GM23338 (cell line): ENCODE data around the gene FTMT. TPM values are rescaled to one million over a fixed set of nuclear protein-coding genes. Genes with fewer than 3 reads are reported as not detected.

Experiments
- ATAC-seq: fragments of 200-7000 bp; cut with Tn5 transposase; 3 replicates; pipeline ENCODE4 v1.9.1; 2020
- DNase-seq: peaks from one replicate; pipeline ENCODE4 v3.0.0-alpha.2; 2015; ENCODE audit warnings: low spot score
- H2AFZ ChIP-seq: fragments of 200-600 bp; sonication (generic); 2 replicates; pipeline ENCODE4 v1.8.0; 2016; ENCODE audit warnings: antibody characterized with exemption, mild to moderate bottlenecking, moderate library complexity
- H3F3A ChIP-seq: fragments of 200-600 bp; sonication (generic); replicated peaks from 2 replicates; pipeline ENCODE4 v1.8.0; 2017; ENCODE audit warnings: antibody characterized with exemption, mixed run types, low read depth
- H3K27ac ChIP-seq: fragments of 200-600 bp; sonication (generic); 2 replicates; pipeline ENCODE4 v1.6.1; 2016; ENCODE audit warnings: low read depth
- H3K27me3 ChIP-seq: fragments of 200-600 bp; sonication (generic); 2 replicates; pipeline ENCODE4 v1.8.0; 2016; ENCODE audit warnings: mild to moderate bottlenecking, mixed run types, moderate library complexity; ENCODE audit not compliant: insufficient read depth
- H3K36me3 ChIP-seq: fragments of 200-600 bp; sonication (generic); 2 replicates; pipeline ENCODE4 v1.8.0; 2016; ENCODE audit warnings: mild to moderate bottlenecking; ENCODE audit not compliant: insufficient read depth
- H3K4me1 ChIP-seq: fragments of 200-600 bp; sonication (generic); 2 replicates; pipeline ENCODE4 v1.8.0; 2016; ENCODE audit warnings: mild to moderate bottlenecking, moderate library complexity; ENCODE audit not compliant: insufficient read depth
- H3K4me2 ChIP-seq: fragments of 200-600 bp; sonication (generic); 2 replicates; pipeline ENCODE4 v1.7.1; 2017; ENCODE audit warnings: mixed run types
- H3K4me3 ChIP-seq: fragments of 200-600 bp; sonication (generic); 2 replicates; pipeline ENCODE4 v1.6.1; 2016; ENCODE audit warnings: mixed run types
- H3K79me2 ChIP-seq: fragments of 200-600 bp; sonication (generic); replicated peaks from 2 replicates; pipeline ENCODE4 v1.8.0; 2017; ENCODE audit warnings: mild to moderate bottlenecking; ENCODE audit not compliant: insufficient read depth
- H3K9me2 ChIP-seq: fragments of 200-600 bp; sonication (generic); 2 replicates; pipeline ENCODE4 v1.8.0; 2017; ENCODE audit not compliant: insufficient read depth
- H4K20me1 ChIP-seq: fragments of 200-600 bp; sonication (generic); replicated peaks from 2 replicates; pipeline ENCODE4 v1.8.0; 2017; ENCODE audit warnings: mild to moderate bottlenecking; ENCODE audit not compliant: insufficient read depth
- H3K27ac Mint-ChIP-seq: 2 replicates; pipeline ENCODE4 v1.8.0; 2020; ENCODE audit warnings: inconsistent platforms, mild to moderate bottlenecking, moderate library complexity, mixed read lengths
- H3K27me3 Mint-ChIP-seq: 3 replicates; pipeline ENCODE4 v1.8.0; 2022; ENCODE audit warnings: low read depth, mild to moderate bottlenecking, moderate library complexity, mixed read lengths, inconsistent platforms; ENCODE audit not compliant: insufficient read depth, poor library complexity
- H3K36me3 Mint-ChIP-seq: 3 replicates; pipeline ENCODE4 v1.8.0; 2021; ENCODE audit warnings: low read depth, mild to moderate bottlenecking, inconsistent platforms, moderate library complexity, mixed read lengths
- H3K4me1 Mint-ChIP-seq: 3 replicates; pipeline ENCODE4 v1.8.0; 2020; ENCODE audit warnings: mild to moderate bottlenecking, inconsistent platforms, mixed read lengths
- H3K4me3 Mint-ChIP-seq: 3 replicates; pipeline ENCODE4 v1.8.0; 2021; ENCODE audit warnings: moderate library complexity, mild to moderate bottlenecking, inconsistent platforms, mixed read lengths
- H3K9me3 Mint-ChIP-seq: 3 replicates; pipeline ENCODE4 v1.8.0; 2020; ENCODE audit warnings: moderate library complexity, mild to moderate bottlenecking, inconsistent platforms, mixed read lengths
- CTCF ChIP-seq, 2 experiments: fragments of 200-600 bp in 1 of 2; sonication (generic) in 1 of 2; conservative IDR thresholded peaks; 2 replicates each; pipeline versions ENCODE4 v1.5.1 to v1.6.1; 2016 to 2017; ENCODE audit warnings: antibody characterized with exemption in 2 of 2, low read depth in 2 of 2, mild to moderate bottlenecking in 2 of 2, moderate library complexity in 1 of 2
- EZH2phosphoT487 ChIP-seq: fragments of 200-600 bp; sonication (generic); IDR thresholded peaks from one replicate; pipeline ENCODE4 v1.8.1; 2018; ENCODE audit warnings: antibody characterized with exemption; ENCODE audit not compliant: unreplicated experiment
- JUNB ChIP-seq: IDR thresholded peaks from one replicate; pipeline ENCODE4 v1.6.1; 2016; ENCODE audit warnings: antibody characterized with exemption; ENCODE audit not compliant: unreplicated experiment
- NANOG ChIP-seq: IDR thresholded peaks from 2 replicates; pipeline ENCODE4 v1.6.1; 2016; ENCODE audit warnings: antibody characterized with exemption, borderline replicate concordance
- POLR2AphosphoS5 ChIP-seq: IDR thresholded peaks from 2 replicates; pipeline ENCODE4 v1.6.1; 2016; ENCODE audit warnings: antibody characterized with exemption, low read depth
- STAT1 ChIP-seq: IDR thresholded peaks from one replicate; pipeline ENCODE4 v1.6.1; 2016; ENCODE audit warnings: antibody characterized with exemption; ENCODE audit not compliant: unreplicated experiment
- ZNF331 ChIP-seq: fragments of 250-450 bp; sonication (Bioruptor Pico); IDR thresholded peaks from 2 replicates; pipeline ENCODE4 v1.5.0; 2020; ENCODE audit warnings: low read depth, mild to moderate bottlenecking, moderate library complexity
- polyA plus RNA-seq: library from polyadenylated mRNA; unstranded; fragments of >200 nt; fragmentation: Nextera tagmentation; extraction: Ambion mirVana; gene quantifications from 2 replicates; pipeline ENCODE4 v1.2.1, GENCODE V29; 2016
- total RNA-seq: library from RNA; depleted of rRNA; stranded (reverse); fragments of >200 nt; shearing (Covaris generic); gene quantifications from 2 replicates; pipeline ENCODE4 v1.2.3, GENCODE V29; 2014
- TF ChIP-seq, protein P1 (sequence below): fragments of 250-450 bp; sonication (Bioruptor Pico); IDR thresholded peaks from 2 replicates; pipeline ENCODE4 v1.5.0; 2020; ENCODE audit warnings: mild to moderate bottlenecking, moderate library complexity

The FTMT gene
- total and polyA plus RNA-seq, 2 experiments from 2014 or later = not detected

DNA sequence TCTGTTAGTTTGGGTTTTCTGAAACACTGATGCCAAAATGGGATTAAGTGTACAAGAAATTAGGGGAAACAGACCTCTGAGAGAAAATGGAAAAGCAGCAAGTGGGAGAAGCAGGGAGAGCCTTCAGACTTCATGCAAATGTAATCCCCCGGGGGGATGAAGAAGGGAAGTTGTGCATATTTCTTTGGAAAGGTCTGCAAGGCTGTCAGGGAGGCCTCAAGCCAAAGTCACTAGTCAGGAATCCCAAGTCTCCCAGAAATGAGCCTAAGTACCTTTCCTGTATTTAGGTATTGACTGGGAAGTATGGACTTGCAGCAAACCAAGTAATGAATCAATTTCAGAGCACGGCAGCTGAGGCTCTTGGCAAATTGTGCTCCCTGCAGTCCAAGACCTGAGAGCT lies 2.2 kb downstream of the FTMT start (continued):
- TF ChIP-seq, protein P1, sequence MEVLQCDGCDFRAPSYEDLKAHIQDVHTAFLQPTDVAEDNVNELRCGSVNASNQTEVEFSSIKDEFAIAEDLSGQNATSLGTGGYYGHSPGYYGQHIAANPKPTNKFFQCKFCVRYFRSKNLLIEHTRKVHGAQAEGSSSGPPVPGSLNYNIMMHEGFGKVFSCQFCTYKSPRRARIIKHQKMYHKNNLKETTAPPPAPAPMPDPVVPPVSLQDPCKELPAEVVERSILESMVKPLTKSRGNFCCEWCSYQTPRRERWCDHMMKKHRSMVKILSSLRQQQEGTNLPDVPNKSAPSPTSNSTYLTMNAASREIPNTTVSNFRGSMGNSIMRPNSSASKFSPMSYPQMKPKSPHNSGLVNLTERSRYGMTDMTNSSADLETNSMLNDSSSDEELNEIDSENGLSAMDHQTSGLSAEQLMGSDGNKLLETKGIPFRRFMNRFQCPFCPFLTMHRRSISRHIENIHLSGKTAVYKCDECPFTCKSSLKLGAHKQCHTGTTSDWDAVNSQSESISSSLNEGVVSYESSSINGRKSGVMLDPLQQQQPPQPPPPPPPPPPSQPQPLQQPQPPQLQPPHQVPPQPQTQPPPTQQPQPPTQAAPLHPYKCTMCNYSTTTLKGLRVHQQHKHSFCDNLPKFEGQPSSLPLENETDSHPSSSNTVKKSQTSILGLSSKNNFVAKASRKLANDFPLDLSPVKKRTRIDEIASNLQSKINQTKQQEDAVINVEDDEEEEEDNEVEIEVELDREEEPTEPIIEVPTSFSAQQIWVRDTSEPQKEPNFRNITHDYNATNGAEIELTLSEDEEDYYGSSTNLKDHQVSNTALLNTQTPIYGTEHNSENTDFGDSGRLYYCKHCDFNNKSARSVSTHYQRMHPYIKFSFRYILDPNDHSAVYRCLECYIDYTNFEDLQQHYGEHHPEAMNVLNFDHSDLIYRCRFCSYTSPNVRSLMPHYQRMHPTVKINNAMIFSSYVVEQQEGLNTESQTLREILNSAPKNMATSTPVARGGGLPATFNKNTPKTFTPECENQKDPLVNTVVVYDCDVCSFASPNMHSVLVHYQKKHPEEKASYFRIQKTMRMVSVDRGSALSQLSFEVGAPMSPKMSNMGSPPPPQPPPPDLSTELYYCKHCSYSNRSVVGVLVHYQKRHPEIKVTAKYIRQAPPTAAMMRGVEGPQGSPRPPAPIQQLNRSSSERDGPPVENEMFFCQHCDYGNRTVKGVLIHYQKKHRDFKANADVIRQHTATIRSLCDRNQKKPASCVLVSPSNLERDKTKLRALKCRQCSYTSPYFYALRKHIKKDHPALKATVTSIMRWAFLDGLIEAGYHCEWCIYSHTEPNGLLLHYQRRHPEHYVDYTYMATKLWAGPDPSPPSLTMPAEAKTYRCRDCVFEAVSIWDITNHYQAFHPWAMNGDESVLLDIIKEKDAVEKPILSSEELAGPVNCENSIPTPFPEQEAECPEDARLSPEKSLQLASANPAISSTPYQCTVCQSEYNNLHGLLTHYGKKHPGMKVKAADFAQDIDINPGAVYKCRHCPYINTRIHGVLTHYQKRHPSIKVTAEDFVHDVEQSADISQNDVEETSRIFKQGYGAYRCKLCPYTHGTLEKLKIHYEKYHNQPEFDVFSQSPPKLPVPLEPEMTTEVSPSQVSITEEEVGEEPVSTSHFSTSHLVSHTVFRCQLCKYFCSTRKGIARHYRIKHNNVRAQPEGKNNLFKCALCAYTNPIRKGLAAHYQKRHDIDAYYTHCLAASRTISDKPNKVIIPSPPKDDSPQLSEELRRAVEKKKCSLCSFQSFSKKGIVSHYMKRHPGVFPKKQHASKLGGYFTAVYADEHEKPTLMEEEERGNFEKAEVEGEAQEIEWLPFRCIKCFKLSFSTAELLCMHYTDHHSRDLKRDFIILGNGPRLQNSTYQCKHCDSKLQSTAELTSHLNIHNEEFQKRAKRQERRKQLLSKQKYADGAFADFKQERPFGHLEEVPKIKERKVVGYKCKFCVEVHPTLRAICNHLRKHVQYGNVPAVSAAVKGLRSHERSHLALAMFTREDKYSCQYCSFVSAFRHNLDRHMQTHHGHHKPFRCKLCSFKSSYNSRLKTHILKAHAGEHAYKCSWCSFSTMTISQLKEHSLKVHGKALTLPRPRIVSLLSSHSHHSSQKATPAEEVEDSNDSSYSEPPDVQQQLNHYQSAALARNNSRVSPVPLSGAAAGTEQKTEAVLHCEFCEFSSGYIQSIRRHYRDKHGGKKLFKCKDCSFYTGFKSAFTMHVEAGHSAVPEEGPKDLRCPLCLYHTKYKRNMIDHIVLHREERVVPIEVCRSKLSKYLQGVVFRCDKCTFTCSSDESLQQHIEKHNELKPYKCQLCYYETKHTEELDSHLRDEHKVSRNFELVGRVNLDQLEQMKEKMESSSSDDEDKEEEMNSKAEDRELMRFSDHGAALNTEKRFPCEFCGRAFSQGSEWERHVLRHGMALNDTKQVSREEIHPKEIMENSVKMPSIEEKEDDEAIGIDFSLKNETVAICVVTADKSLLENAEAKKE (CRISPR knock-in tag) = no peak
- no peak for TF ChIP-seq ZNF331
- TF ChIP-seq JUNB = no peak
- TF ChIP-seq EZH2phosphoT487 = no peak
- TF ChIP-seq STAT1 = no peak
- TF ChIP-seq POLR2AphosphoS5 = no peak

DNA sequence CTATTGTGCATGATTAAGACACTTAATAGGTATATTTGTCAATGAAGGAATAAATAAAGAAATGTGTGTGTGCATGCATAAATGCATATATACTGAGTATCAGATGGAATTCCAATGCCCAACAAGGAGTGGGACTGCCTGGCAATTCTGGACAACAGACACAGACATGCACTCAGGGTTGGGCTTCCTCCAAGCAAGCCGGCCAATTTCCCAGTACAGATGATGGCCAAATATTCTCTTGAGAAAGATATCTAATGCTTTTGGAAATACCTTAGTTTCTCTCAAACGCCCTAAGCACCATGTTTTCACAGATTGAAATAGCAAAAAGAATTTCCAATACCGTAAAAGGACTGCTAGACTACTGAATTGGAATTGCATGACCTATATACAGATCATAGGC lies 11.1 kb downstream of the FTMT start:
- no peaks in the 10 kb centered on the region for H3K36me3 Mint-ChIP-seq
- no peak overlapping the region for H3K4me3 ChIP-seq
- no peaks in the 10 kb centered on the region for H4K20me1 ChIP-seq
- no peaks in the 10 kb centered on the region for H3K36me3 ChIP-seq
- ATAC-seq (no peak), DNase-seq (no peak)
- H3K4me2 ChIP-seq = no peak overlapping the region
- no peaks in the 10 kb centered on the region for H3K4me1 ChIP-seq
- H2AFZ ChIP-seq = no peak overlapping the region
- H3K4me1 Mint-ChIP-seq = peaks cover 3% of the 10 kb centered on the region
- H3F3A ChIP-seq = no peaks in the 10 kb centered on the region
- no peak overlapping the region for H3K27ac ChIP-seq
- no peaks in the 10 kb centered on the region for H3K79me2 ChIP-seq
- H3K27ac Mint-ChIP-seq = no peak overlapping the region
- no peak overlapping the region for H3K4me3 Mint-ChIP-seq
- H3K9me3 Mint-ChIP-seq = no peaks in the 10 kb centered on the region
- no peaks in the 10 kb centered on the region for H3K27me3 Mint-ChIP-seq
- no peaks in the 10 kb centered on the region for H3K27me3 ChIP-seq
- TF ChIP-seq EZH2phosphoT487 = no peak
- no peak for TF ChIP-seq NANOG
- no peak for TF ChIP-seq CTCF (conservative IDR thresholded peaks at IDR 0.05; ENCODE audit: low read depth in 2 of 2)
- TF ChIP-seq POLR2AphosphoS5 = no peak
- TF ChIP-seq STAT1 = no peak
- TF ChIP-seq, protein P1 (CRISPR knock-in tag) = no peak
- H3K9me2 ChIP-seq = no peaks in the 10 kb centered on the region
